GM12878 (cell line): ENCODE data around the gene PHF23. TPM values are rescaled to one million over a fixed set of nuclear protein-coding genes. Genes with fewer than 3 reads are reported as not detected.

ENCODE experiments used
- BMI1 ChIP-seq: fragments of 450-650 bp; IDR thresholded peaks from 2 replicates; pipeline ENCODE4 v1.6.1; 2016; ENCODE audit warnings: mild to moderate bottlenecking, moderate library complexity, borderline replicate concordance
- CEBPB ChIP-seq, 2 experiments: fragments of 150-350 bp in 1 of 2; IDR thresholded peaks; 2 replicates each; pipeline ENCODE4 v1.6.1; 2012 to 2014; ENCODE audit warnings: low read depth in 2 of 2, low read length in 2 of 2, borderline replicate concordance in 1 of 2, inconsistent platforms in 1 of 2
- E2F8 ChIP-seq: fragments of 450-650 bp; IDR thresholded peaks from 2 replicates; pipeline ENCODE4 v1.6.1; 2018; ENCODE audit warnings: mild to moderate bottlenecking, low read depth, moderate library complexity; ENCODE audit not compliant: partially characterized antibody
- FOXM1 ChIP-seq: IDR thresholded peaks from 2 replicates; pipeline ENCODE4 v1.6.1; 2012; ENCODE audit warnings: low read depth, mild to moderate bottlenecking, inconsistent platforms, low read length, moderate library complexity
- HDGF ChIP-seq: fragments of 450-650 bp; IDR thresholded peaks from 2 replicates; pipeline ENCODE4 v1.6.1; 2016; ENCODE audit warnings: antibody characterized with exemption
- LARP7 ChIP-seq: fragments of 450-650 bp; IDR thresholded peaks from 2 replicates; pipeline ENCODE4 v1.6.1; 2017; ENCODE audit warnings: mild to moderate bottlenecking
- NFXL1 ChIP-seq: fragments of 450-650 bp; IDR thresholded peaks from 2 replicates; pipeline ENCODE4 v1.6.1; 2017; ENCODE audit warnings: antibody characterized with exemption, mild to moderate bottlenecking, borderline replicate concordance
- PML ChIP-seq: IDR thresholded peaks from 2 replicates; pipeline ENCODE4 v1.6.1; 2012; ENCODE audit warnings: low read length, inconsistent platforms
- RCOR1 ChIP-seq: conservative IDR thresholded peaks from 2 replicates; pipeline ENCODE4 v1.6.1; 2012; ENCODE audit warnings: low read depth, low read length, improper control_type of control experiment
- TCF7 ChIP-seq: IDR thresholded peaks from 2 replicates; pipeline ENCODE4 v1.6.1; 2014; ENCODE audit warnings: antibody characterized with exemption, borderline replicate concordance
- ZNF274 ChIP-seq: IDR thresholded peaks from one replicate; pipeline ENCODE4 v1.8.0; 2011; ENCODE audit not compliant: insufficient read length, insufficient read depth
- polyA plus RNA-seq, 11 experiments: library from polyadenylated mRNA; depleted of rRNA in 4 of 11; unstranded in 6 of 11; stranded (reverse) in 5 of 11; fragments of >200 nt; fragmentation: Nextera tagmentation in 4 of 11; fragmentation: Illumina TruSeq in 1 of 11; extraction: Ambion mirVana in 4 of 11; extraction: Trizol in 1 of 11; gene quantifications; 1 replicate in 1 of 11; 2 replicates in 10 of 11; pipeline versions ENCODE4 v1.2.1 to v1.2.3, GENCODE V29; 2011 to 2016; ENCODE audit warnings: inconsistent platforms in 2 of 11, missing spikeins in 2 of 11, low read depth in 1 of 11
- total RNA-seq, 4 experiments: library from RNA; depleted of rRNA in 3 of 4; stranded (reverse); fragments of >200 nt in 3 of 4; fragmentation: Illumina TruSeq in 1 of 4; extraction: Trizol in 1 of 4; gene quantifications; 2 replicates each; pipeline versions ENCODE4 v1.2.1 to v1.2.3, GENCODE V29; 2013 to 2021

PHF23 gene
- total and polyA plus RNA-seq, 10 of the 15 experiments (the other 5 are each of a cell fraction or from before 2014, with no cell fraction given): 8.2 to 84.8 (median 32.6) TPM

DNA sequence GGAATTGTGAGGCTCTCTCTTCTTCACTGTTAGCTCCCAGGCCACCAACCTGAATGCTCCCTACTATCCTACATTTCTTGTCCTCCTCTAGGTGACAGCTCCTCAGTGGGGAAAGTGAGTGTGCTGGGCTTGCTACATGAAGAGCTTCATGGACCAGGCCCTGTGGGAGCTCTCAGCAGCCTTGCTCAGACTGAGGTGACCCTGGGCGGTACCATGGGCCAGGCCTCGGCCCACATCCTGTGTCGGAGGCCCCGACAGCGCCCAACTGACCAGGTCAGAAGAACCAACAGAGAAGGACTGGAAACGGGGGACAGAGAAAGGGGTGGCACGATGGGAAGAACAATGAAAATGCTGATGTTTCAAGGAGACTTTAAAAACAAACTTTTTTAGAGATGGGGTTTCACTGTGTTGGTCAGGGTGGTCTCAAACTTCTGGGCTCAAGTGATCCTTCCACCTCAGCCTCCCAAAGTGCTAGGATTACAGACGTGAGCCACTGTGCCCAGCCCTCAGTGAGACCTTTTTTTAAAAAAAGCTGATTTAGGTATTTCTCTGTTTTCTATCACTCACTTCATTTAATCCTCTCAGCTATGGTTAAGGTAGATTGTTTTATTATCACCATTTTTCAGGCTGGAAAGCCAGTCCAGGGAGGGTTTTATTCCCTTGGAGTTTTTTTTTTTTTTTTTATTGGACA, 17.7 kb upstream of the PHF23 start (continued):
- TF ChIP-seq E2F8 (no peak), HDGF (no peak), TCF7 (no peak), BMI1 (no peak), FOXM1 (no peak), NFXL1 (no peak), ZNF274 (no peak), PML (no peak), CEBPB (IDR thresholded peaks at IDR 0.05; ENCODE audit: borderline replicate concordance in 1 of 2, low read depth in 2 of 2, low read length in 2 of 2) (no peak), LARP7 (no peak), RCOR1 (no peak)
